Testis (tissue), 3 donors: ENCODE results near the gene TMEM239. TPM values are rescaled to one million over a fixed set of nuclear protein-coding genes. Genes with fewer than 3 reads are reported as not detected.

Source experiments
- DNase-seq: peaks from one replicate; pipeline ENCODE4 v3.0.0-alpha.2; 2019
- H3K27ac ChIP-seq, 2 donors: fragments of 200-600 bp; sonication (generic); one replicate each; pipeline ENCODE4 v1.5.1; 2019
- H3K27me3 ChIP-seq: fragments of 200-600 bp; sonication (generic); one replicate; pipeline ENCODE4 v1.5.1; 2019
- H3K36me3 ChIP-seq: fragments of 200-600 bp; sonication (generic); one replicate; pipeline ENCODE4 v1.5.1; 2017; ENCODE audit warnings: low read depth; ENCODE audit errors: missing control alignments
- H3K4me1 ChIP-seq: fragments of 200-600 bp; sonication (generic); one replicate; pipeline ENCODE4 v1.5.1; 2019
- H3K4me3 ChIP-seq, 2 donors: fragments of 200-600 bp; sonication (generic); one replicate each; pipeline ENCODE4 v1.5.1; 2017 to 2019
- H3K9me3 ChIP-seq: fragments of 200-600 bp; sonication (generic); one replicate; pipeline ENCODE4 v1.5.1; 2017
- CTCF ChIP-seq, 3 experiments: fragments of 450-650 bp in 2 of 3; fragments of 200-600 bp in 1 of 3; sonication (generic) in 1 of 3; IDR thresholded peaks; one replicate each; pipeline ENCODE4 v1.5.1; 2016 to 2019; ENCODE audit warnings: antibody characterized with exemption in 3 of 3, mild to moderate bottlenecking in 2 of 3, moderate library complexity in 1 of 3
- POLR2A ChIP-seq: fragments of 450-650 bp; IDR thresholded peaks from one replicate; pipeline ENCODE4 v1.6.1; 2017; ENCODE audit warnings: antibody characterized with exemption, mild to moderate bottlenecking, moderate library complexity
- WGBS, 2 donors: methylation state at CpG; one replicate each; pipeline ENCODE4 v1.1.5; 2018; 5-methylcytosine and 5-hydroxymethylcytosine counted together
- intact Hi-C: fragments of 100-400 bp; cut with DNase I; formaldehyde crosslinking; loops from one replicate; pipeline ENCODE4 v1.15.1; 2023; ENCODE audit warnings: low total_unique reads
- polyA plus RNA-seq: library from polyadenylated mRNA; stranded (reverse); fragments of 350-450 nt; fragmentation: Illumina TruSeq; extraction: RNeasy Lipid Tissue Mini Kit (QIAGEN cat#74804); gene quantifications from one replicate; pipeline ENCODE4 v1.2.3, GENCODE V29; 2014; ENCODE audit warnings: low read depth, low replicate concordance; ENCODE audit not compliant: insufficient read depth
- total RNA-seq, 2 donors: library from RNA; depleted of rRNA; stranded (reverse); fragments of >200 nt; gene quantifications; one replicate each; pipeline ENCODE4 v1.2.3, GENCODE V29; 2016

TMEM239 gene
- total and polyA plus RNA-seq, 3 donors from 2014 or later = 39.0 to 133 (median 77.3) TPM

- intact Hi-C loops = no loop called here
- Histone ChIP-seq H3K36me3 (no peaks in the 10 kb centered on the region), H3K9me3 (no peaks in the 10 kb centered on the region), H3K4me1 (no peaks in the 10 kb centered on the region), H3K27me3 (no peaks in the 10 kb centered on the region), H3K27ac (no peak overlapping the region), H3K4me3 (no peak overlapping the region)
- TF ChIP-seq POLR2A (no peak), CTCF (IDR thresholded peaks at IDR 0.05) (no peak)
- WGBS, 2 donors = 87 to 91% methylated on average over 4 of the region's 4 CpGs
- DNase-seq = no peak
Measured at GRCh38 chr20:2849529-2849928, 33.4 kb downstream of the TMEM239 start.

GRCh38 chr20:2851086-2851485 is 34.9 kb downstream of the TMEM239 start:
- Histone ChIP-seq H3K36me3 (no peaks in the 10 kb centered on the region), H3K4me3 (no peak overlapping the region), H3K4me1 (no peaks in the 10 kb centered on the region), H3K27ac (no peak overlapping the region), H3K27me3 (no peaks in the 10 kb centered on the region), H3K9me3 (no peaks in the 10 kb centered on the region)
- 93% methylated on average over 10 of the region's 10 CpGs for WGBS, 2 donors
- no peak for DNase-seq
- no peak for TF ChIP-seq CTCF (IDR thresholded peaks at IDR 0.05)
- TF ChIP-seq POLR2A = no peak
- intact Hi-C loops = loop anchor here (10.0 kb wide), 1 partner anchor 686 kb away; no protein-coding TSS in a partner anchor

- DNase-seq = no peak
- intact Hi-C loops = loop anchor here (10.0 kb wide), 1 partner anchor 694 kb away; no protein-coding TSS in a partner anchor
- H3K27ac ChIP-seq = no peak overlapping the region
- 91 to 96% methylated on average over 2 of the region's 2 CpGs for WGBS, 2 donors
- no peaks in the 10 kb centered on the region for H3K36me3 ChIP-seq
- H3K9me3 ChIP-seq = no peaks in the 10 kb centered on the region
- TF ChIP-seq CTCF (IDR thresholded peaks at IDR 0.05) (no peak), POLR2A (no peak)
- no peaks in the 10 kb centered on the region for H3K27me3 ChIP-seq
- no peaks in the 10 kb centered on the region for H3K4me1 ChIP-seq
- H3K4me3 ChIP-seq = no peak overlapping the region
Measured at GRCh38 chr20:2858591-2858990, 42.4 kb downstream of the TMEM239 start.

- H3K36me3 ChIP-seq = no peaks in the 10 kb centered on the region
- no peak for DNase-seq
- no peaks in the 10 kb centered on the region for H3K27me3 ChIP-seq
- no peak overlapping the region for H3K4me3 ChIP-seq
- intact Hi-C loops = loop anchor here (10.0 kb wide), 1 partner anchor 695 kb away; no protein-coding TSS in a partner anchor
- no peaks in the 10 kb centered on the region for H3K4me1 ChIP-seq
- H3K27ac ChIP-seq = no peak overlapping the region
- no peak for TF ChIP-seq CTCF (IDR thresholded peaks at IDR 0.05)
- TF ChIP-seq POLR2A = no peak
- H3K9me3 ChIP-seq = no peaks in the 10 kb centered on the region
- 74 to 86% methylated on average over 3 to 4 of the region's 4 CpGs for WGBS, 2 donors
Measured at GRCh38 chr20:2859330-2860121, 43.4 kb downstream of the TMEM239 start.

- intact Hi-C loops = no loop called here
Measured at GRCh38 chr20:2864626-2865025, 48.5 kb downstream of the TMEM239 start.

More at GRCh38 chr20:2864626-2865025, 48.5 kb downstream of the TMEM239 start:
- no peak overlapping the region for H3K27ac ChIP-seq
- no peaks in the 10 kb centered on the region for H3K36me3 ChIP-seq
- TF ChIP-seq CTCF (IDR thresholded peaks at IDR 0.05) = no peak
- no peak for TF ChIP-seq POLR2A
- H3K9me3 ChIP-seq = no peaks in the 10 kb centered on the region
- H3K27me3 ChIP-seq = no peaks in the 10 kb centered on the region
- no peak for DNase-seq
- no peak overlapping the region for H3K4me3 ChIP-seq
- WGBS, 2 donors = 90 to 96% methylated on average over 7 to 12 of the region's 12 CpGs
- H3K4me1 ChIP-seq = no peaks in the 10 kb centered on the region
